Astrocyte of the cerebellum (primary cell): ENCODE results near the gene IPO11.

Experiments
- DNase-seq: peaks from one replicate; pipeline ENCODE4 v3.0.0-alpha.2; 2011; ENCODE audit warnings: low read depth
- H3K4me3 ChIP-seq: 2 replicates; pipeline ENCODE4 v1.5.1; 2011; ENCODE audit warnings: mild to moderate bottlenecking, low read depth, low read length, moderate library complexity
- CTCF ChIP-seq: IDR thresholded peaks from 2 replicates; pipeline ENCODE4 v1.5.1; 2012; ENCODE audit warnings: low read length, low read depth, moderate library complexity, mild to moderate bottlenecking; ENCODE audit errors: missing control alignments
- in situ Hi-C: cut with HindIII; loops from 2 replicates; pipeline ENCODE4 v1.10.0; 2017; ENCODE audit warnings: low sequenced_read_pairs

The IPO11 gene

DNA sequence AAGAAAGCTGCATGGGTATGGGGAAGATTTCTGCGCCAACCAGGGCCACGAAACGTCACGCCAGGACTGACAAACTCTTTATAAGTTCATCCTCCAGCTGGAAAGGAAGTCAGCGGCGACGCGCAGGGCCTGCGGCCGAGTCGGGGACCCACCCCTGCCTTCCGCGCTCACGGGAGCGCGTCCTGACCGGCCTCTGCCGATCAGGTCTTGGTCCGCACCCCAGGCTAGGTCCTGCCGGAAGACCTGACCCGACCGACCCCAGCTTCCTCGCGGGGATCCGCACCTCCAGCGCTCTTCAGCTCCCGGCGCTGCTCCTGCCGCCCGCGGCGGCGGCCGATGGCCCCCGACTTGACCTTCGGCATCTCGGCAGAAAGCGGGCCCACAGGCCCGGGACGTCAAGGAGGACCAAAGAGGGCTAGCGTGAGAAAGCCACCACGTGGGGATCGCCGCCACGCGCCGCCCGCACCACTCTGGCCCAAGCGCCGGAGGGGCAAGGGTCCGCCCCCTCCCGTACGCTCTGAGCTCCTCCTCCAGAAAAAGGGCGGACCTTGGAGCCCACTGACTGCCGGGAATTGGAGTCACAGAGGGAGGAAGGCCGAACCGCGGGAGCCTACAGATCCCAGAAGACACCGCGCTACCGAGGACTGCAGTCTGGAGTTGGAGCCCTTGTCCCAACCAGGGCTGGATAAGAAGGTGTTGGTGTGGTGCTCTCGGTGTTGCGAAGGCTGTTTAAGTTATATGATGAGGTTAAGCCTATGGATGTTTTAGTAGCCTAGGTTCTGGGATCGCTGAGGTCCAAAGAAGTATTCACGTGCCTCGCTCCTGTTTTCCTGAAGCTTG is 8.9 kb upstream of the IPO11 start, which contains the start of gene DIMT1:
Gene DIMT1, minus strand, starts transcription at position 495 of the 840 bp plus-strand sequence. Its CDS starts 133 bp downstream, at position 362.
- in situ Hi-C loops = no loop called here
- peak; percentile 96 for DNase-seq
- H3K4me3 ChIP-seq = peak within 1 kb of the TSS; percentile 97
- TF ChIP-seq CTCF = no peak

DNA sequence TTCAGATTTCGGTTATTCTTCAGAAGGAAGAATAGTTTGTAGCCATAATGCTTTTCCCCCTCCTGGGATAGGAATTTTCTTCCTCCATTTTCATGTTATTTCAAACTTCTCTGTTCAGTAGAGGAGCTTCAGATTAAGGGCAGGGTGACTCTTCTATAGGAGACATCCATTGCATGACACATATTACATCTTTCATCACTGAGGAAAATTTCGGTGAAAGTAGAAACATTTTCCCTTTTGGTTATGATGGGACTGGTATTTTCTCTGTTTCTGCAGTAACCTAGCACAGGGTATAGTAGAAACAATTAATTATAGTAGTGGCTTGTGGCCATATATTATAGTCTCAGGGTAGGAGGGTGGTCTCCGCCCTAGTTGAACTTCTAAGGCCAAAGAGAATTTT is 1.1 kb downstream of the IPO11 start:
- in situ Hi-C loops = no loop called here
- no peak for TF ChIP-seq CTCF
- DNase-seq = no peak
- H3K4me3 ChIP-seq = peak overlapping the region; percentile 94

DNA sequence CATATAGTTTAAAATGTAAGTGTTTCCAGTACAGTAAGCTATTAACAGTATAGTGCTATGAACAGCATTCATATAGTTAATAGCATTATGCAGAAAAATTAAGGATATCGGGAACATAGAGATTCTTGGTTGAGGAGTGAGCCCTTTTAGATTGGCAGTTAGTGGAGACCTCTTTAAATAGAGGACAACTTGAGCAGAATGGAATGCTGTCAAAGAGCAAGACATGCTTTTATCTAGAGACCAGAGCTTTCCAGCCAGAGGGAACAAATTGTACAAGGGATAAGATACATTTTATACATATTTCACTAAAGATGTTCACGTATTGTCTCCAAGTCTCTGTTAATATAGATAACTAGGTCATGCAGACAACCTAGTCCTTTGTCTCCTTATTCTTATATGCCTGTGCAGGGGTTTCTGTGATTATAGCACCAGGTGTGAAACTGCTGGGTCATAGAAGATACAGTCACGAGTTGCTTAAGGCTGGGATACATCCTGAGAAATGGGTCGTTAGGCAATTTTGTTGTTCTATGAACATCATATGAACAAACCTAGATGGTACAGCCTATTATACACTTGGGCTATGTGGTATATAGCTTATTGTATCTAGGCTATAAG is 6.0 kb downstream of the IPO11 start:
- TF ChIP-seq CTCF = no peak
- in situ Hi-C loops = no loop called here
- no peak overlapping the region for H3K4me3 ChIP-seq
- DNase-seq = no peak

DNA sequence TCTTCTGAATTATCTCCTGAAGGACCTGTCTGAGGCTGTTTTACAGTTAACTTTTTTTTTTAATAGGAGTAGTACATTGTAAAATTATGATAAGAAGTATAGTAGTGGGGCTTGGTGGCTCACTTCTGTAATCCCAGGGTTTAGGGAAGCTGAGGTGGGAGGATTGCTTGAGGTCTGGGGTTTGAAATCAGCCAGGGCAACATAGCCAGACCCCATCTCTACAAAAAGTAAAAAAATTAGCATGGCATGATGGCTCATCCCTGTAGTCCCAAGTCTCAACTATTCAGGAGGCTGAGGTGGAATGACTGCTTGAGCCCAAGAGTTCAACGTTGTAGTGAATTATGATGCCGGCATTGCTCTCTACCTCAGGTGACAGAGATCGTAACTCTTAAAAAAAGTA is 7.0 kb downstream of the IPO11 start:
- no peak overlapping the region for H3K4me3 ChIP-seq
- no peak for TF ChIP-seq CTCF
- in situ Hi-C loops = no loop called here
- DNase-seq = no peak

- DNase-seq = no peak
- TF ChIP-seq CTCF = no peak
- in situ Hi-C loops = no loop called here
- no peak overlapping the region for H3K4me3 ChIP-seq
These were observed 8.9 kb downstream of the IPO11 start for GRCh38 chr5:62421414-62421813.

GRCh38 chr5:62424763-62425162 is 12.2 kb downstream of the IPO11 start:
- TF ChIP-seq CTCF = no peak
- no peak overlapping the region for H3K4me3 ChIP-seq
- in situ Hi-C loops = no loop called here

More at GRCh38 chr5:62424763-62425162, 12.2 kb downstream of the IPO11 start:
- no peak for DNase-seq
